Activated CD8-positive, alpha-beta memory T cell treated with anti-CD3 and anti-CD28 coated beads for 36 hours (primary cell): ENCODE measurements around the gene DRAP1. TPM values are rescaled to one million over a fixed set of nuclear protein-coding genes. Genes with fewer than 3 reads are reported as not detected.

ENCODE experiments used
- CTCF ChIA-PET: fragments of 350-600 bp; sonication (Branson Sonifier 250); formaldehyde crosslinking; loops from one replicate; lab custom pipeline; 2021; ENCODE audit warnings: antibody characterized with exemption; lab: Charles Lee
- POLR2A ChIA-PET: fragments of 350-600 bp; sonication (Branson Sonifier 250); formaldehyde crosslinking; loops from one replicate; lab custom pipeline; 2021; ENCODE audit warnings: antibody characterized with exemption; lab: Charles Lee
- total RNA-seq, 2 experiments: library from RNA; stranded (reverse); gene quantifications; one replicate each; pipeline ENCODE4 v1.2.3, GENCODE V29; 2021

DRAP1 gene
- total RNA-seq, 2 experiments from 2014 or later = 99.6 to 102 TPM

DNA sequence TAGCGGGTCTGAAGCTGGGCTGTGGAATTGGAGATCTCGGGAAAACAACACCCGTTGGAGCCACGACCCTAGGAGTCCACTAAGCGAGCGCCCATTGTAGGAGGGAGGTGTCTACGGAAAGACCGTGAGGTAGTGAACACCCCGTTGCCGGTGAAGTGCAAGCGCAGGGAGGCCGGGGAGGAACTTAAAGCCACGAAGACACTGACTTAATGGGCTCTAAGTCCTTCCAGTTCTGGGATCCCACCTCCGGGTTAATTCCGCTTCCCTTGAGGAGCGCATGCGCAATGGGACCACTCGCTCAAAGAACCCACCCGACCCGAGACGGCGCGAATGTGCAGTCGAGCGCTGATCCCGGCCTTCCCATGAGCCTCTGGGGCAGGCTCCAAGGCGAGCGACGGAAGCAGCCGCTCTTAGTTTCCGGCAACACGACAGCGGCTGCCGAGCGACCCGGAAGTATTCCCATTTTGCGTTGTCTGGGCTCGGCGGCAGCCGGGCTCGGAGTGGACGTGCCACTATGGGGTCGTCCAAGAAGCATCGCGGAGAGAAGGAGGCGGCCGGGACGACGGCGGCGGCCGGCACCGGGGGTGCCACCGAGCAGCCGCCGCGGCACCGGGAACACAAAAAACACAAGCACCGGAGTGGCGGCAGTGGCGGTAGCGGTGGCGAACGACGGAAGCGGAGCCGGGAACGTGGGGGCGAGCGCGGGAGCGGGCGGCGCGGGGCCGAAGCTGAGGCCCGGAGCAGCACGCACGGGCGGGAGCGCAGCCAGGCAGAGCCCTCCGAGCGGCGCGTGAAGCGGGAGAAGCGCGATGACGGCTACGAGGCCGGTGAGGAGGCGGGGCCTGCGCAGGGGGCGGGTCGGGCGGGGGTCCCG, 42.3 kb downstream of the DRAP1 start, which contains the start of gene SART1:
SART1 (plus strand) TSS at position 468 of the 874 bp plus-strand sequence; CDS start at position 515, 47 bp downstream.
- ChIA-PET CTCF (interaction anchor here (0.6 to 2.1 kb wide), 5 partner anchors 13 to 113 kb away, joined by 3 to 9 read pairs (median 4); partner anchors contain the start of gene FIBP), POLR2A (interaction anchor here (0.7 to 1.0 kb wide), 4 partner anchors 44 to 249 kb away, joined by 3 to 4 read pairs (median 3); partner anchors contain the start of genes FIBP and KAT5)

DNA sequence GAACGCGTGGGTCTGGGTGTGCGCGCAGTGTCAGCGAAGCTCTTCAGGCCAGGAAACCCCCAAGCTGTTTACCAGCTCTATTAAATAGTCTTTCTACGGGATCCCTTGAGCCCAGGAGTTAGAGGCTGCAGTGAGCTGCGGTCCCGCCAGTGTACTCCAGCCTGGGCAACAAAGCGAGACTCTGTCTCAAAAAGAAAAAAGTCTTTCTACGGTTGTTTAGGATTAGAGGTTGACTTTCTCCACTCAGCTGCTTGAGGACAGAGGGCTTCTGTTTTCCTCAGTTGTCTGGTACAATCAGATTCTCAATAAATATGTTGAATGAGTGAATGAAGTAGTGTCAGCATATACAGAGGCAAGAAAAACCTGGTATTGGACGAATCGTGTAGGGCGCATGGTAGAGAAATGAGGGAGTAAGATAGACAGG, 42.9 kb downstream of the DRAP1 start:
- POLR2A ChIA-PET = interaction anchor here (0.7 to 0.8 kb wide), 4 partner anchors 44 to 250 kb away, joined by 3 to 4 read pairs (median 4); partner anchors contain the start of genes CCDC85B, FIBP and KAT5
- CTCF ChIA-PET = interaction anchor here (1.1 to 2.0 kb wide), 2 partner anchors 74 to 77 kb away, joined by 3 to 8 read pairs; partner anchors contain the start of gene FIBP

DNA sequence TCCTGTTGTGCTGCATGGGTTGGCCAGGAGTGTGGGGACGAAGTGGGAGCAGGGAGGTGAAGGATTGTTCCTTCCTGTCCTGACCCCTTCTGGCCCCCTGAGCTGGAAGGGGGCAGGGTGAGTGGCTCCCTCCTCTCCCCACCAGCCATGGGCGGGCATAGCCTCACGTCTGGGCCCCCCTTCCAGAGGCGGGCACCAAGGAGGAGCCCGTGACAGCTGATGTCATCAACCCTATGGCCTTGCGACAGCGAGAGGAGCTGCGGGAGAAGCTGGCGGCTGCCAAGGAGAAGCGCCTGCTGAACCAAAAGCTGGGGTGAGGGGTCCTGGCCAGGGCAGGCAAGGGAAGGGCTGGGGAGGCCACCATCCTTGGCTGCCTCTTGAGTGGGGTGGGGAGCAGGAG, 45.7 kb downstream of the DRAP1 start:
- CTCF ChIA-PET = interaction anchor here (1.1 kb wide), 1 partner anchor 80 kb away, joined by 6 read pairs; no protein-coding TSS in a partner anchor
- POLR2A ChIA-PET = interaction anchor here (0.6 kb wide), 1 partner anchor 34 kb away, joined by 6 read pairs; no protein-coding TSS in a partner anchor

GRCh38 chr11:65965986-65966762, 46.9 kb downstream of the DRAP1 start:
- ChIA-PET CTCF (no interaction called here), POLR2A (no interaction called here)

- CTCF ChIA-PET = interaction anchor here (0.7 kb wide), 1 partner anchor 122 kb away, joined by 3 read pairs; no protein-coding TSS in a partner anchor
- POLR2A ChIA-PET = interaction anchor here (0.6 to 0.7 kb wide), 2 partner anchors 73 to 341 kb away, joined by 3 read pairs; no protein-coding TSS in a partner anchor
Measured at GRCh38 chr11:65967329-65967934, 48.2 kb downstream of the DRAP1 start.

DNA sequence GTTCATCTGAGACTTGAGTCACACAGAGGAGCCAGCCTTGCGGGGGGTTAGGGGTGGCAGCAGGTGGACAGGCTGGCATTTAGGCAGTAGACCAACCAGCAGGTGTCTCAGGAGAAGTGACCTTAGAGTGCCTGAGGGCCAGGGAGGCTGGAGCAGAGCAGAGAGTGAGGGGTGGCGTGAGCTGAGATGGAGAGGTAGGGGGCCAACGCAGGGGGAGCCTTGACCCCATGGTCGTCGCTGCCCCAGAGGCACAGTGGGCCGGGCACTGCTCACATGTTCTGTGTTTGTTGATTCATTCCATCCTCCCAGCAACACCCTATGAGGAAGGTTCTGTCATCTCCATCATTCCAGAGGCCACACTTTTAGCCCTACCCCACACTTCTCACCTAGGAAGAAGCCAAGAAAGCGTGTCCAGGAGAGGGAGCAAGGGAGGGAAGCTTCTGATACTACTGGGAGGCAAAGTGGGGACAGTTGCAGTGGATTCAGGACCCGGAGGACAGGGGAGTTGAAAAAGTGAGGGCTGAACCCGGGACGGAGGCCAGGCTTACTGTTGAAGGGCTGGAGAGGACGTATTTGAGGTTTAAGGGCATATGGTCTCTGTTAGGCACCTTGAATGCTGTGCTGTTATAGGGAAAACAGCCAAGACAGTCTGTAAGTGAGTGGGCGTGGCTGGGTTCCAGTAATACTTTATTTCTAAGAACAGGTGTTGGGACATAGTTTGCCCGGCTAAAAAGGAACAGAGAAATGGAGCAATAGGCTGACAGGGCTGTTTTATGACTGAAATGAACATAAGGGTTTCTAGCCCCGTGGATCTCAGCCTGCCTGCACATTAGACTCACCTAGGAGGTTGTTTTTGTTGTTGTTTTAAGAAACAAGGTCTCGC, 49.6 kb downstream of the DRAP1 start:
- POLR2A ChIA-PET = no interaction called here
- CTCF ChIA-PET = interaction anchor here (1.1 kb wide), 1 partner anchor 21 kb away, joined by 5 read pairs; no protein-coding TSS in a partner anchor

Other genes with a start within 250 kb of the DRAP1 start
- 10 to 100 TPM; 64.8 to 72.7 TPM for gene KAT5, start 207.2 kb upstream of the DRAP1 start, total RNA-seq
- 100 to 1,000 TPM; 116 to 130 TPM for gene RNASEH2C, start 198.6 kb upstream of the DRAP1 start, total RNA-seq
- gene AP5B1, start 138.4 kb upstream of the DRAP1 start, total RNA-seq = 10 to 100 TPM; 19.1 to 19.7 TPM
- not detected for gene OVOL1, start 132.4 kb upstream of the DRAP1 start, total RNA-seq
- 1 to 10 TPM; 3.0 to 3.3 TPM for gene SNX32, start 85.5 kb upstream of the DRAP1 start, total RNA-seq
- gene CFL1, start 61.2 kb upstream of the DRAP1 start, total RNA-seq = 1,000 to 10,000 TPM; 1,167 to 1,207 TPM
- 10 to 100 TPM; 82.0 to 82.9 TPM for gene MUS81, start 59.0 kb upstream of the DRAP1 start, total RNA-seq
- gene EFEMP2, start 46.6 kb upstream of the DRAP1 start, total RNA-seq = 1 to 10 TPM; 3.7 to 5.7 TPM
- 10 to 100 TPM; 48.9 to 51.7 TPM for gene CTSW, start 39.6 kb upstream of the DRAP1 start, total RNA-seq
- 100 to 1,000 TPM; 119 to 132 TPM for gene FIBP, start 31.0 kb upstream of the DRAP1 start, total RNA-seq
- 10 to 100 TPM; 77.7 to 81.8 TPM for gene CCDC85B, start 28.8 kb upstream of the DRAP1 start, total RNA-seq
- 10 to 100 TPM; 23.0 to 24.7 TPM for gene FOSL1, start 19.0 kb upstream of the DRAP1 start, total RNA-seq
- 10 to 100 TPM; 15.2 to 18.2 TPM for gene C11orf68, start 364 bp upstream of the DRAP1 start, total RNA-seq
- gene TSGA10IP, start 26.1 kb downstream of the DRAP1 start, total RNA-seq = not detected
- 10 to 100 TPM; 65.4 to 70.1 TPM for gene SART1, start 42.3 kb downstream of the DRAP1 start, total RNA-seq
- 10 to 100 TPM; 73.9 to 80.6 TPM for gene EIF1AD, start 82.7 kb downstream of the DRAP1 start, total RNA-seq
- 100 to 1,000 TPM; 243 to 253 TPM for gene BANF1, start 83.1 kb downstream of the DRAP1 start, total RNA-seq
- not detected for gene CST6, start 92.6 kb downstream of the DRAP1 start, total RNA-seq
- gene CATSPER1, start 107.1 kb downstream of the DRAP1 start, total RNA-seq = not detected
- gene GAL3ST3, start 129.7 kb downstream of the DRAP1 start, total RNA-seq = under 1 TPM; 0.15 to 0.17 TPM
- 100 to 1,000 TPM; 259 to 261 TPM for gene SF3B2, start 132.9 kb downstream of the DRAP1 start, total RNA-seq
- 10 to 100 TPM; 59.5 to 62.7 TPM for gene PACS1, start 150.8 kb downstream of the DRAP1 start, total RNA-seq